ENCODE results near the gene IRF2BPL.

DNA sequence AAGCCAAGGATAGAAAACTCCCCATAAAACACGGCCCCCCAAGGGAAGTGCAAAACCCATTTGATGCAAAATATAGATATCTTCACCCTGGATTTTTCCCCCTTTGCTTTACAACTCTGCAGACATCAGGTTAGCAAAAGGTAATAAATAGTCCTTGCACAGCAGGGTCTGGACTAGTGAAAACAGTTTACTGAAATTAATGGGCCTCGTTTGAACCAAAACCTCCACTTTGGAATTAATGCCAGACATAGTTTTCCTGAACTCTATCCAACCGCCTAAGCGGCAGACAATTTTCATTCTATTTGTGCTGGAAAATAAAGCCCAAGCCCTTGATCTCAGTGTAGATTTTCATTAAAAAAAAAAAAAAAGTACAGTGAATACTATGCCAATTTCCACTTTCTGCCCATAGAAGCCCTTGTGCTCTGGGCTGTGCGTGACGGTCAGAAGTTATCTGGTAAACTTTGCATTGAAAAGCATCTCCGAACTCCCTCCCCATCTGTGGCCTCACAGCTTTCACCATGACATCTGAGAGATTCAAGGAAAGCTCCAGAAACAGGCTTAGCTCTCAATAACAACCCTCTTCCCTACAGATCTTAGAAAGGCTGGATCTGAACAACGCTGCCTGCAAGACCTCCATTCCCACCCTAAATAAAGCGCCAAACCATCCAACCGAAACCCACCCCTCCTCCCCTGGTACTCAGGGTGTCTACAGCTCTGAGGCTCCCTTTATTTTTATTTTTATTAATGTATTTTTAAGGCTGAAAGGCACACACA, 11.0 kb upstream of the IRF2BPL start:
- TF ChIP-seq, protein P1, sequence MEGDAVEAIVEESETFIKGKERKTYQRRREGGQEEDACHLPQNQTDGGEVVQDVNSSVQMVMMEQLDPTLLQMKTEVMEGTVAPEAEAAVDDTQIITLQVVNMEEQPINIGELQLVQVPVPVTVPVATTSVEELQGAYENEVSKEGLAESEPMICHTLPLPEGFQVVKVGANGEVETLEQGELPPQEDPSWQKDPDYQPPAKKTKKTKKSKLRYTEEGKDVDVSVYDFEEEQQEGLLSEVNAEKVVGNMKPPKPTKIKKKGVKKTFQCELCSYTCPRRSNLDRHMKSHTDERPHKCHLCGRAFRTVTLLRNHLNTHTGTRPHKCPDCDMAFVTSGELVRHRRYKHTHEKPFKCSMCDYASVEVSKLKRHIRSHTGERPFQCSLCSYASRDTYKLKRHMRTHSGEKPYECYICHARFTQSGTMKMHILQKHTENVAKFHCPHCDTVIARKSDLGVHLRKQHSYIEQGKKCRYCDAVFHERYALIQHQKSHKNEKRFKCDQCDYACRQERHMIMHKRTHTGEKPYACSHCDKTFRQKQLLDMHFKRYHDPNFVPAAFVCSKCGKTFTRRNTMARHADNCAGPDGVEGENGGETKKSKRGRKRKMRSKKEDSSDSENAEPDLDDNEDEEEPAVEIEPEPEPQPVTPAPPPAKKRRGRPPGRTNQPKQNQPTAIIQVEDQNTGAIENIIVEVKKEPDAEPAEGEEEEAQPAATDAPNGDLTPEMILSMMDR (conservative IDR thresholded peaks at IDR 0.05), result no peak
- no peak for TF ChIP-seq ZFX (IDR thresholded peaks at IDR 0.05)

Data from C4-2B (cell line).